ENCODE data around the gene CCDC185.

CCDC185 gene

DNA sequence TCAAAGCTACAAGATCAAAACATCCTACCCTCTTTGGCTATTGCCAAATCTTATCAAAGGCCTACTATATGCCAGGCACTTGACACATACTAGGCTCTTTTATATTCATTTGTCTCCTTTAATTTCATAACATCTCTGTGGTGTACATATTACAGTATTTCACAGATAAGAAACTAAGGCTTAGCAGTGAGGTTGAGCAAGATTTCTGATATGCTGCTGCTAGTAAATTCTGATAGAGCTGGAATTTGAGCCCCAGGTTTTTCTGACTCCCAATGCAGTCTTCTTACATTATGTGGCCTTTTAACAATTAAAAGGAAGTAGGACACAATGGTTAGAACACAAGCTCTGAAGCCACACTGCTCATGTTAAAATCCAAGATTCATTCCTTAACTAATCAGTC lies 16.8 kb downstream of the CCDC185 start:
- H4K8ac ChIP-seq (ENCODE audit: low read depth, low read length) = no peak overlapping the region

DNA sequence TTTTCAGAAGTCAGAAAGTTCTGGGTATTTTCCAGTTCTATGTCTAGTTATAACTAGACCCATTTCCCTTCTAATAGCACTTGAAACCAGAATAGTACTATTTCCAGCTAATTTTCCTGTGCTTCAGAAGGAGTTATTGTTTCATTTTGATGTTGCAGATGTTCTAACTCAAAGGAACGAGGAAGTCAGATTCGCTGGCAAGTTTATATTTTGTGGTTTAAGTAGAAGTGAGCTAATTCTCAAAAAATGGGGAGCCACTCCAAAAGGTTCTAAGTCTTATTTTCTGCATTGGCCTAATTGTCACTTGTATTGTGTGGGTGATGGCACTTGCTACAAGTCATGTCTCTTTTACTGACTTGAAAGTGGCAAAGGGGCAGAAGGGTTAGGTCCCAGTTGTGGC lies 18.1 kb downstream of the CCDC185 start:
- H3K56ac ChIP-seq (ENCODE audit: low read length) = no peak overlapping the region
- H4K5ac ChIP-seq (ENCODE audit: low read length) = no peak overlapping the region
- no peak overlapping the region for H3K4me3 ChIP-seq (ENCODE audit: low read length)
- no peak overlapping the region for H3K4ac ChIP-seq (ENCODE audit: low read depth, low read length)
- no peaks in the 10 kb centered on the region for H3K4me1 ChIP-seq (ENCODE audit: control insufficient read depth, low read depth, low read length)
- DNase-seq = no peak
- no CpG with 5 or more reads among the region's 2 CpGs for WGBS (ENCODE audit: extremely low coverage, insufficient coverage, low lambda C conversion rate)
- no peak overlapping the region for H2BK15ac ChIP-seq (replicated peaks; ENCODE audit: low read depth)
- H2BK5ac ChIP-seq (ENCODE audit: low read length) = no peak overlapping the region
- no peak overlapping the region for H3K4me2 ChIP-seq (ENCODE audit: low read length)
- H3K79me2 ChIP-seq (ENCODE audit: control insufficient read depth, insufficient read depth, low read length) = no peaks in the 10 kb centered on the region
- no peak overlapping the region for H3K23ac ChIP-seq (ENCODE audit: low read length)
- H2AK5ac ChIP-seq (ENCODE audit: low read length) = no peak overlapping the region
- H3K36me3 ChIP-seq (ENCODE audit: control insufficient read depth, insufficient read depth, low read length) = no peaks in the 10 kb centered on the region
- no peak overlapping the region for H3K27ac ChIP-seq (ENCODE audit: low read depth, low read length)
- no peaks in the 10 kb centered on the region for H3K79me1 ChIP-seq (ENCODE audit: low read length)
- H3K27me3 ChIP-seq (ENCODE audit: insufficient read depth, low read length, poor library complexity) = no peaks in the 10 kb centered on the region
- no peak overlapping the region for H3K18ac ChIP-seq (ENCODE audit: low read length)
- no peak overlapping the region for H4K8ac ChIP-seq (ENCODE audit: low read depth, low read length)
- no peak overlapping the region for H3K9ac ChIP-seq (ENCODE audit: low read length)
- H2BK120ac ChIP-seq (ENCODE audit: low read depth, low read length) = no peak overlapping the region

More for the DNA sequence above, 16.8 kb downstream of the CCDC185 start:
- Histone ChIP-seq H3K4me3 (ENCODE audit: low read length) (no peak overlapping the region), H3K56ac (ENCODE audit: low read length) (no peak overlapping the region), H3K4me1 (ENCODE audit: control insufficient read depth, low read depth, low read length) (no peaks in the 10 kb centered on the region), H3K27ac (ENCODE audit: low read depth, low read length) (no peak overlapping the region), H3K79me2 (ENCODE audit: control insufficient read depth, insufficient read depth, low read length) (no peaks in the 10 kb centered on the region), H3K18ac (ENCODE audit: low read length) (no peak overlapping the region), H3K36me3 (ENCODE audit: control insufficient read depth, insufficient read depth, low read length) (no peaks in the 10 kb centered on the region), H3K27me3 (ENCODE audit: insufficient read depth, low read length, poor library complexity) (no peaks in the 10 kb centered on the region), H3K4ac (ENCODE audit: low read depth, low read length) (no peak overlapping the region), H2BK15ac (replicated peaks; ENCODE audit: low read depth) (no peak overlapping the region), H3K79me1 (ENCODE audit: low read length) (no peaks in the 10 kb centered on the region), H2AK5ac (ENCODE audit: low read length) (no peak overlapping the region), H3K9ac (ENCODE audit: low read length) (no peak overlapping the region), H2BK120ac (ENCODE audit: low read depth, low read length) (no peak overlapping the region), H4K5ac (ENCODE audit: low read length) (no peak overlapping the region), H3K23ac (ENCODE audit: low read length) (no peak overlapping the region), H2BK5ac (ENCODE audit: low read length) (no peak overlapping the region), H3K4me2 (ENCODE audit: low read length) (no peak overlapping the region)
- no peak for DNase-seq

DNA sequence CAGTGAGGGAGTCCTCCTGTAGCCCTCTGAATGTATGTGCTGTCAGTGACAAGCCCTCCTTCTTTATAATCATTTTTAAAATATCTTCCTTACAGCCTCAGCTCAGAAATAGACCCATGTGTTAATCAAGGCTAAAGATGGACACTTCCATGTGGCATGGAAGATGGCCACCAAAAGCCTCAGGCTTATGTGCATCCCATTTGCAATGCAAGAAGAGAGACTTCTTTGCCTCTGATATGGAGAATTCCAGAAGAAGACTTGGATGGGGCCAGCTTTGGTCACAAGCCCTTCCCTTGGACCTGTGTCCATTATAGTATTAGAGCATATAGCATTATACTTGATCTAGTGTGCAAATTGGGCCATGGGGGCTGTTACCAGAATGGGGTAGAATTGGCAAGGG lies 18.5 kb downstream of the CCDC185 start:
- no peak overlapping the region for H4K8ac ChIP-seq (ENCODE audit: low read depth, low read length)
- H3K23ac ChIP-seq (ENCODE audit: low read length) = no peak overlapping the region
- no peak overlapping the region for H2AK5ac ChIP-seq (ENCODE audit: low read length)
- H3K27ac ChIP-seq (ENCODE audit: low read depth, low read length) = no peak overlapping the region
- H3K4ac ChIP-seq (ENCODE audit: low read depth, low read length) = no peak overlapping the region
- no peak overlapping the region for H2BK5ac ChIP-seq (ENCODE audit: low read length)
- no peak overlapping the region for H3K18ac ChIP-seq (ENCODE audit: low read length)
- H3K4me2 ChIP-seq (ENCODE audit: low read length) = no peak overlapping the region
- H3K56ac ChIP-seq (ENCODE audit: low read length) = no peak overlapping the region
- H3K27me3 ChIP-seq (ENCODE audit: insufficient read depth, low read length, poor library complexity) = no peaks in the 10 kb centered on the region
- no peak overlapping the region for H2BK120ac ChIP-seq (ENCODE audit: low read depth, low read length)
- H3K4me1 ChIP-seq (ENCODE audit: control insufficient read depth, low read depth, low read length) = no peaks in the 10 kb centered on the region
- H2BK15ac ChIP-seq (replicated peaks; ENCODE audit: low read depth) = no peak overlapping the region
- no peaks in the 10 kb centered on the region for H3K79me1 ChIP-seq (ENCODE audit: low read length)
- no peak overlapping the region for H4K5ac ChIP-seq (ENCODE audit: low read length)
- no peaks in the 10 kb centered on the region for H3K36me3 ChIP-seq (ENCODE audit: control insufficient read depth, insufficient read depth, low read length)
- H3K79me2 ChIP-seq (ENCODE audit: control insufficient read depth, insufficient read depth, low read length) = no peaks in the 10 kb centered on the region
- H3K4me3 ChIP-seq (ENCODE audit: low read length) = no peak overlapping the region
- DNase-seq = no peak
- no peak overlapping the region for H3K9ac ChIP-seq (ENCODE audit: low read length)

DNA sequence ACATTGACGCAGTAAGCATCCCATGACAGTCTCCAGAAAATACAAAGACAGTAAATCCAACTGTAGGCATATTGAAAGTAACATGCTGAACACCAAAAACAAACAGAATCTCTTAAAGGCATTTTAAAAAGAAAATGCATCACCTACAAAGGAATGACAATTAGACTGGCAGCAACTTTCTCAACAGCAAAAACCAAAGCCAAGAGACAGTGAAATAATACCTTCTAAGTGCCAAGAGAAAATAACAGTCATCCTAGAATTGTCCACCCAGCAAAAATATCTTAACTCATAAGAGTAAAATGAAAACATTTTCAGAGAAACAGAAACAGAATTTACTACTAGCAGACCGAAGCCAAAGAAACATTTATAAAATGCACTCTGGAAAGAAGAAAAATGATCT lies 20.0 kb downstream of the CCDC185 start:
- WGBS (ENCODE audit: extremely low coverage, insufficient coverage, low lambda C conversion rate) = no CpG with 5 or more reads among the region's 2 CpGs
- Histone ChIP-seq H3K27ac (ENCODE audit: low read depth, low read length) (no peak overlapping the region), H3K79me2 (ENCODE audit: control insufficient read depth, insufficient read depth, low read length) (no peaks in the 10 kb centered on the region)

DNA sequence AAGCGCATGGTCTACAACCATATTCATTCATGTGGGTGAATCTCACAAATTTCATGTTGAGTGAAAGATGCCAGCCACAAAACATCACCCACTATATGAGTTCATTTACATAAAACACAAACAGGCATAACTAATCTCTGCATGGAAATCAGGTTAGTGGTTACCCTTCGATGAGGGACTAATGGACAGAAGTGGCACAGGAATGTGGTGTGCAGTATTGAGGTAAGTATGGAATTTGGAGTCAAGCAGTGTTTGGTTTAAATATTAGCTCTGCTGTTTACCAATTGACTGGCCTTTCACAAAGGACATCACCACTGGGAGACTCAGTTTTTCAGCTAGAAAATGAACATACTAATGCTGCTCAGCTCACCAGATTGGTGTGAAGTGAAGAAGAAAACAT lies 24.2 kb downstream of the CCDC185 start:
- H3K36me3 ChIP-seq (ENCODE audit: control insufficient read depth, insufficient read depth, low read length) = no peaks in the 10 kb centered on the region
- H4K8ac ChIP-seq (ENCODE audit: low read depth, low read length) = no peak overlapping the region
- WGBS (ENCODE audit: extremely low coverage, insufficient coverage, low lambda C conversion rate) = no CpG with 5 or more reads among the region's 2 CpGs
- no peaks in the 10 kb centered on the region for H3K27me3 ChIP-seq (ENCODE audit: insufficient read depth, low read length, poor library complexity)
- H2BK5ac ChIP-seq (ENCODE audit: low read length) = no peak overlapping the region
- H2BK120ac ChIP-seq (ENCODE audit: low read depth, low read length) = no peak overlapping the region
- H4K5ac ChIP-seq (ENCODE audit: low read length) = no peak overlapping the region
- H3K9ac ChIP-seq (ENCODE audit: low read length) = no peak overlapping the region
- H3K4me3 ChIP-seq (ENCODE audit: low read length) = no peak overlapping the region
- no peak overlapping the region for H3K4me2 ChIP-seq (ENCODE audit: low read length)
- no peak overlapping the region for H3K4ac ChIP-seq (ENCODE audit: low read depth, low read length)
- H2AK5ac ChIP-seq (ENCODE audit: low read length) = no peak overlapping the region
- no peaks in the 10 kb centered on the region for H3K79me1 ChIP-seq (ENCODE audit: low read length)
- no peak for DNase-seq
- H3K18ac ChIP-seq (ENCODE audit: low read length) = no peak overlapping the region
- H3K56ac ChIP-seq (ENCODE audit: low read length) = no peak overlapping the region
- no peaks in the 10 kb centered on the region for H3K4me1 ChIP-seq (ENCODE audit: control insufficient read depth, low read depth, low read length)
- no peak overlapping the region for H3K23ac ChIP-seq (ENCODE audit: low read length)
- no peak overlapping the region for H3K27ac ChIP-seq (ENCODE audit: low read depth, low read length)
- no peaks in the 10 kb centered on the region for H3K79me2 ChIP-seq (ENCODE audit: control insufficient read depth, insufficient read depth, low read length)
- H2BK15ac ChIP-seq (replicated peaks; ENCODE audit: low read depth) = no peak overlapping the region

More for the DNA sequence above, 20.0 kb downstream of the CCDC185 start:
- Histone ChIP-seq H3K4me3 (ENCODE audit: low read length) (no peak overlapping the region), H3K4ac (ENCODE audit: low read depth, low read length) (no peak overlapping the region), H3K36me3 (ENCODE audit: control insufficient read depth, insufficient read depth, low read length) (no peaks in the 10 kb centered on the region), H3K4me1 (ENCODE audit: control insufficient read depth, low read depth, low read length) (no peaks in the 10 kb centered on the region), H3K18ac (ENCODE audit: low read length) (no peak overlapping the region), H4K5ac (ENCODE audit: low read length) (no peak overlapping the region), H2BK5ac (ENCODE audit: low read length) (no peak overlapping the region), H3K27me3 (ENCODE audit: insufficient read depth, low read length, poor library complexity) (no peaks in the 10 kb centered on the region), H3K56ac (ENCODE audit: low read length) (no peak overlapping the region), H4K8ac (ENCODE audit: low read depth, low read length) (no peak overlapping the region), H2BK120ac (ENCODE audit: low read depth, low read length) (no peak overlapping the region), H3K9ac (ENCODE audit: low read length) (no peak overlapping the region), H3K79me1 (ENCODE audit: low read length) (no peaks in the 10 kb centered on the region), H2BK15ac (replicated peaks; ENCODE audit: low read depth) (no peak overlapping the region), H2AK5ac (ENCODE audit: low read length) (no peak overlapping the region), H3K23ac (ENCODE audit: low read length) (no peak overlapping the region), H3K4me2 (ENCODE audit: low read length) (no peak overlapping the region)
- no peak for DNase-seq

DNA sequence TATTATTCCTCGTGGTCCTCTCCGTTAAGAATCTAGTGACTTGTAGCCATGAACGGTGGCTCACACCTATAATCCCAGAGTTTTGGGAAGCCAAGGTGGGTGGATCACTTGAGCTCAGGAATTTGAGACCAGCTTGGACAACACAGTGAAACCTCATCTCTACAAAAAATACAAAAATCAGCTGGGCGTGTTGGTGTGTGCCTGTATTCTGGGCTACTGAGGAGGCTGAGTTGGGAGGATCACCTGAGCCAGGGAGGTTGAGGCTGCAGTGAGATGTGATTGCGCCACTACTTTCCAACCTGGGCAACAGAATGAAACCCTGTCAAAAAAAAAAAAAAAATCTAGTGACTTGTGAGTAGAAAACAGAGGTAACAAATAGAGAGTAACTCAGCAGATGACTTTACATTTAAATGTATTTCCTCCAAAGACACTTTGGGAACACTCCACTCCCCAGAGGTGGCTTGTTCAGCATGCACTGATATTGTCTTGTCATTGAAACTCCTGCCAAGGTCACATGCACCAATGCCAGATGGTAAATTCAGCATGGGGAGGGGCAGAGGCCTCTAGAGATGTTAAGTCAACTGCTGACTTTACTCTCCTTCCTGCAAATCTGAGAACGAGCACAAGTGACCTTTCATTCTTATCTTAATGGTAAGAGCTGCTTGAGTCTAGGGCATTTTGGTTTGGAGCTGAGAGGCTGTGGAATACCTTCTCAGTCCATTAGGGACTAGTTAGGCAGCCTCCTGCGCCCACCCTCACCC lies 24.9 kb downstream of the CCDC185 start:
- Histone ChIP-seq H3K56ac (ENCODE audit: low read length) (no peak overlapping the region), H3K27ac (ENCODE audit: low read depth, low read length) (no peak overlapping the region), H3K18ac (ENCODE audit: low read length) (no peak overlapping the region), H4K8ac (ENCODE audit: low read depth, low read length) (no peak overlapping the region), H3K4me2 (ENCODE audit: low read length) (no peak overlapping the region), H3K4me3 (ENCODE audit: low read length) (no peak overlapping the region), H3K36me3 (ENCODE audit: control insufficient read depth, insufficient read depth, low read length) (no peaks in the 10 kb centered on the region), H2BK120ac (ENCODE audit: low read depth, low read length) (no peak overlapping the region), H2BK5ac (ENCODE audit: low read length) (no peak overlapping the region), H3K79me2 (ENCODE audit: control insufficient read depth, insufficient read depth, low read length) (no peaks in the 10 kb centered on the region), H4K5ac (ENCODE audit: low read length) (no peak overlapping the region), H3K79me1 (ENCODE audit: low read length) (no peaks in the 10 kb centered on the region), H3K27me3 (ENCODE audit: insufficient read depth, low read length, poor library complexity) (no peaks in the 10 kb centered on the region), H2AK5ac (ENCODE audit: low read length) (no peak overlapping the region), H3K4ac (ENCODE audit: low read depth, low read length) (no peak overlapping the region), H3K23ac (ENCODE audit: low read length) (no peak overlapping the region), H3K4me1 (ENCODE audit: control insufficient read depth, low read depth, low read length) (no peaks in the 10 kb centered on the region), H3K9ac (ENCODE audit: low read length) (no peak overlapping the region), H2BK15ac (replicated peaks; ENCODE audit: low read depth) (no peak overlapping the region)
- DNase-seq = peak; percentile 49
- WGBS (ENCODE audit: extremely low coverage, insufficient coverage, low lambda C conversion rate) = no CpG with 5 or more reads among the region's 7 CpGs

Data from mesendoderm (in vitro differentiated cells).